HG02885 (cell line): ENCODE data around the gene CTNS.
"Not testable (repeated sequence)": the region's sequence is repeated elsewhere in the genome, so short reads cannot be mapped to it uniquely, and the experiment has no call there.

ENCODE experiments used
- ATAC-seq: cut with Tn5 transposase; IDR thresholded peaks from one replicate; pipeline ENCODE4 v1.9.1; 2021; ENCODE audit warnings: mild to moderate bottlenecking; ENCODE audit not compliant: unreplicated experiment, poor library complexity

CTNS gene

GRCh38 chr17:3704931-3705717, 68.6 kb downstream of the CTNS start:
- no peak for ATAC-seq

- ATAC-seq, result not testable (repeated sequence)
These were observed 69.1 kb downstream of the CTNS start for GRCh38 chr17:3705718-3705984.

GRCh38 chr17:3708366-3708765, 71.8 kb downstream of the CTNS start:
- no peak for ATAC-seq

GRCh38 chr17:3710951-3711383, 74.4 kb downstream of the CTNS start:
- peak; percentile 91 for ATAC-seq
